NCI-H146 treated with DMSO at 0.1 percent for 48 hours (cell line): ENCODE measurements around the gene RIN3.
"Not testable (repeated sequence)": the region's sequence is repeated elsewhere in the genome, so short reads cannot be mapped to it uniquely, and the experiment has no call there.

Experiments used
- DNase-seq: peaks from one replicate; lab custom pipeline; 2025; ENCODE audit not compliant: unreplicated experiment; lab: John Stamatoyannopoulos, UW

RIN3 gene

DNA sequence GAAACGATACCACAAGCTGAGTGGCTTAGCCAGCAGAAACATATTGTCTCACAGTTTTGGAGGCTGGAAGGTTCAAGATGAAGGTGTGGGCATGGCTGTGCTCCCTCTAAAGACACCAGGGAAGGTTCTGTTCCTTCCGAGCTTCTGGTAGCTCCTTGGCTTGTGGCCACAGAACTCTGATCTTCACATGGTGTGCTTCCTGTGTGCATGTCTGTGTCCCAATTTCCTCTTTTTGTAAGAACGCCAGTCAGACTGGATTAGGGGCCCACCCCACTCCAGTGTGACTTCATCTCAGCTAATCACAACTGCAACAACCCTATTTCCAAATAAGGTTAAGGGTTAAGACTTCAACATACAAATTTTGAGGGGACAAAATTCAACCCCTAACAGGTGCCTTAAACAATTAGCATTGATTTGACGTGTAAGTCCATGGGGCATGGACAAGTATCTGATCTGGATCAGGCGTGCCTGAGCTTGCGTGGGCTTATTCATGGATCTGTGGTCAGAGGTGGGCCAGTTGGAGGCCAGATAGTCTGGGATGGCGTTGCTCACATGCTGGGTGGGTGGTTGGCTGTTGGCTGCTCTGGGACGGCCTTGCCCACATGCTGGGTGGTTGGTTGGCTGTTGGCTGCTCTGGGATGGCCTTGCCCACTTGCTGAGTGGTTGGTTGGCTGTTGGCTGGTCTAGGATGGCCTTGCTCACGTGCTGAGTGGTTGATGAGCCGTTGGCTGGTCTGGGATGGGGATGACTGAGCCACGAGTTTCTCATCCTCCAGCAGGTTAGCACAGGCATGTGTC is 146.4 kb downstream of the RIN3 start:
- DNase-seq, result no peak

DNA sequence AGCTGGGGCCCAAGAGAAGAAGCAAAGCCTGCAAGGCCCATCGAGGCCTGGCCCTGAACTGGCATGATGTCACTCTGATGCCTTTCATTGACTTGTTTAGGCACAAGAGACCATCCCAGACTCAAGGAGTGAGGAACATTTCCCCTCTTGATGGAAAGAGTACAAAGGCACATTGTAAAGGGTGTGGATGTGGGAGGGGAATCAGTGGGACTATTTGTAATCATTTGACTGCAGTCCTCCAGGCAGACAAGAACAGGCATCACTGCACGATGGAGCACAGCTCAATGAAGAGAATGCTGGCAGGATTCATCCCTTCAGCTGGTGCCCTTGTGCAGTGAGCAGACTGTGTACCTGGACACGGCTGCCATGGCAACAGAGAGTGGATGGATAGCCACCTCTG is 147.0 kb downstream of the RIN3 start:
- DNase-seq, result no peak

DNA sequence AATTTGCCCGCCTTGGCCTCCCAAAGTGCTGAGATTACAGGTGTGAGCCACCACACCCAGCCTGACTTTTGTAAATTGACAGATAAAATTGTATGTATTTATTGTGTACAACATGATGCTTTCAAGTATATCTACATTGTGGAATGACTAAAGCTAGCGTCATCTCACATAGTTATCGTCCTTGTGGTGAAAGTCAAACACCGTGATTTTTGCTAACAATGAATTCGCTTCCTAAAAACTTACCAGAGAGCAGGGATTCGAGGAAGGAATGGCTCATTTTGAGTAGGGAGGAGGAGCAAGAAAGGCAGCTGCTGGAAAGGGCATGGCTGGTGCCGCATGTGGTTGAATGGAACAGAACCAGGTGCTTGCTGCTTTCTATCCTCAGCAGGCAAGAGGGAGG is 149.5 kb downstream of the RIN3 start:
- no peak for DNase-seq

GRCh38 chr14:92665661-92666110 is 152.1 kb downstream of the RIN3 start:
- DNase-seq, result no peak

DNA sequence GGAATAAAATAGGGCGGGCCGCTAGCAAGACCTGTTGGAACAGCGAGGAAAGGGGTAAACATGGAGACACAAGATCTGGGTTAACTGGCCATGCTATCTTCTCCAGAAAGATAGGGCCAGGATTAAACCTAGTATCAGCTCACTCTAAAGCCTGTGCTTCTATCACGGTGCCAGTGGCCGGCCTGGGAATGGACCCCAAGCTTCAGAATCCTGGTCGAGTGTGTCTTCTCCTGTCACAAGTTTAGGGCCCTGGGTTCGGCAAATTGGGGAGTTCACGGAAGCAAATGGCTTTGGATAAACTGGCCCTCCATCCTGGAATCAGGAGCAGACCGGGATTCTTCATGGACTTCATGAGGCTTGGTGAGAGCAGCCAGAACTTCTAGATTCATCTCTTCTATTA is 152.7 kb downstream of the RIN3 start:
- DNase-seq, result no peak

DNA sequence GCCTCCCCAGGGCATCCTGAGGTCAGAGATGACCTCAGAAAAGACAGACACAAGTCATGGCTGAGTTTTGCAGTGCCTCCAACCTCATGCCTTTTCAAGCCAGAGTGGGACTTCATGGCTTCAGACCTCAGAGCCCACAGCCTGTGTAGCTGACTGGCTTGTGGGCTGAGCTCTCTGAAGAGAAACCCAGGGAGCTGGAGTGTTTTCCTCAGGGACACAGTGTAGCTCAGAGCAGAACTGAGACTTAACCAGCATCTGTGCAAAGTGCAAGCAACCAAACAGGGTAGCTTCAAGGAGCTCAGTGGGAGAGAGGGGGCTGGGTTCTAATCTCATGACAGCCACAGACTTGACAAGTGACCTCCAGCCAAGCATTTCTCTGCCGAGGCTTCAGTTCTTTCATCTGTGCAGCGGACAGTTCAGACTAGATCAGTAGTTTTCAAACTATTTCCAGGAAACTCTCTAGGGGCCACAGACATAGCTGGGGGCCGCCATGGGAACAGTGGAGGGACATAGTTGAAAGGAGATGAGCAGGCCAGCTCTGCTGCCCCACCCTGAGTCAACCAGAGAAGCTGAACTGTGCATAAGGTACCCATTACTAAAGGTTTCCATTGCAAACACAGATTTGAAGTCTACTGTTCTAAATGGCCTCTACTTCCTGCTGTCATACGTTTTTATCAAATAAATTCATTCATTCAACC is 154.8 kb downstream of the RIN3 start:
- DNase-seq, result no peak

- no peak for DNase-seq
Measured at GRCh38 chr14:92670160-92670559, 156.6 kb downstream of the RIN3 start.

DNA sequence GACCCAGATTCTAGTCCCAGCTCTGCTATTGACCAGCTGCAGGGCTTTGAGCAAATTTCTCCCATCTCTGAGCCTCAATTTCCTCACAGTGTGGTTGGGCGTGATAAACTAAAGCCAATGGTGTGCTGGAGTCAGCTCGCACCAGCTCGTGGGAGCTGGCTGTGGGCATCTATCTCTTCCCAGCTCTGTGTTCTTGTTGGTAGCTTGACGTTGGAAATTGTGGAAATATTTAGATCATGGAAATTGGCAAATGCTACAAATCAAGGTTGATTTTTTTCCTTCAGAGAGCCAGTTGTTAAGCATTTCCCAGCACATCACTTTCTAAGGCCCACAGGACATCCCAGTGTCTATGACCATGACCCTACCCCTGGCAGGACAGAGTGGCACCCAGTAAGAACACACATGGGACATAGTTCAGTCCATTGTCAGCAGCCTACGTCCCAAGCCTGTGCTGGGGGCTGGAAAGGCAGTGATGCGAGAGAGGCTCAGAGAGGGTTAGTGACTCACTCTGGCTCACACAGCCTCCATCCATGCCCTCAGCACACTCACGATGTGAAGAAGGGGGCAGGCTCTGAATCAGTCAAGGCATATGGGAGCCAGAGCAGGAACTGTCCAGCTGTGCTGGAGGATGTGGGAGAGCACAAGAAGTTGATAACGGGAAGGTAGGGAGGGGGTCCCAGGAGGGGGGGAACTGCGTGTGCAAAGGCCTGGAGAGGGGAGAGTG is 157.2 kb downstream of the RIN3 start:
- no peak for DNase-seq

- DNase-seq, result no peak
Measured at GRCh38 chr14:92673601-92674150, 160.1 kb downstream of the RIN3 start.

DNA sequence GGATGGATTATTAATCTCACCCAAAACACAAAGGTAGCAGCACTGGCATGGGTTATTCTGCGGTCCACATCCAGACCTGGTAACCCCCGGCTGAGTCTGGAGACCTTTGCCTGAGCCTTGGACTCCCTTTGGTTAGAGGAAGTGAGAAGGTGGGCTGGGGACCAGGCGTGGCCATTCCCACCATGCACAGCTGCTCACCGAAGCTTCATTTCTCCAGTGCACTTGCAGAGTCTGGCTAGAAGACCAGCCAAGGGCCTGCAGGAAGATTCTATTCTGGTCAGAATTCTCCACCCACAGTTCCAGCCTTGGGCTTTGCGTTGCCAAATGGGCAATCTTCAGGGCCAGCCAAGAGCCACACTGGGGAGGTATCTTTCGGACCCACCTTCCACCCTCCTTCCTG is 161.8 kb downstream of the RIN3 start:
- no peak for DNase-seq

GRCh38 chr14:92675976-92676375 is 162.4 kb downstream of the RIN3 start:
- DNase-seq, result no peak

DNA sequence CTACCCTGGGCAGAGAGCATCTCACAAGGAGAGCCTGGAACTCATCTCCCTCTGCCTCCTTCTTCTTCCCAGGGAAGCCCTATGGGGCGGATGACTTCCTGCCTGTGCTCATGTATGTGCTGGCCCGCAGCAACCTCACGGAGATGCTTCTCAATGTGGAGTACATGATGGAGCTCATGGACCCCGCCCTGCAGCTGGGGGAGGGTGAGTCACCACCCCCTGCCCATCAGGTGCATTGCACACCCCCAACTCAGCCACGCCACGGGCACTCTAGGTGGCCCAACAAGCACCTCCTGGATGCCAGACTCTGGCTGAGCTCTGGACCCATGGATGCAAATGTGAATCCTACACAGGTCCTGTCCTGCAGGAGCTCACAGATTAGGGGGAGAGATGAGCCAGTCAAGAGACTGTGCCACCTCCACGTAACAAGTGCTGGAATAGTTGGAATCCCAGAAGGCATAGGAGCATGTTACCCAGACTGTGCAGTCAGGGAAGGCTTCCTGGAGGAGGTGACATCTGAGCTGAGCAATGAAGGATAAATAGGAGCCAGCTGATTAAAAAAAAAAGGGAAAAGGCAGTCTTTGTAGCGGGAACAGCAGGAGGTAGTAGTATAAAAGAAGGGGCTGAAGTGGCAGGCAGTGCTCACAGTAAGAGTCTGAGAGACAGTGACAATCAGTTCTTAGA is 163.0 kb downstream of the RIN3 start:
- no peak for DNase-seq

GRCh38 chr14:92677087-92677668 is 163.6 kb downstream of the RIN3 start:
- DNase-seq, result no peak

- no peak for DNase-seq
Measured at GRCh38 chr14:92677955-92678354, 164.4 kb downstream of the RIN3 start.

- no peak for DNase-seq
Measured at GRCh38 chr14:92678766-92679165, 165.2 kb downstream of the RIN3 start.

GRCh38 chr14:92679246-92679645 is 165.7 kb downstream of the RIN3 start:
- no peak for DNase-seq

DNA sequence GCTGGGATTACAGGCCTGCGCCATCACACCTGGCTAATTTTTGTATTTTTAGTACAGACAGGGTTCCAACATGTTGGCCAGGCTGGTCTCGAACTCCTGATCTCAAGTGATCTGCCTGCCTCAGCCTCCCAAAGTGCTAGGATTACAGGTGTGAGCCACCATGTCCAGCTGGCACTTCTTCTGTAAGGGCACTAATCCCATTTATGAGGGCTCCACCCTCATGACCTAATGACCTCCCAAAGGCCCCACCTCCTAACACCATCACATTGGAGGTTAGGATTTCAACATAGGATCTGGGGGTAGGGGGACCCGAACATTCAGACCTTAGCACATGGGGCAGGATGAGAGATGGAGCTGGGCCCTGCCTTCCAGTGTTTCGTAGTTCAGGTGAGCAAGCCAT is 166.7 kb downstream of the RIN3 start:
- not testable (repeated sequence) for DNase-seq

DNA sequence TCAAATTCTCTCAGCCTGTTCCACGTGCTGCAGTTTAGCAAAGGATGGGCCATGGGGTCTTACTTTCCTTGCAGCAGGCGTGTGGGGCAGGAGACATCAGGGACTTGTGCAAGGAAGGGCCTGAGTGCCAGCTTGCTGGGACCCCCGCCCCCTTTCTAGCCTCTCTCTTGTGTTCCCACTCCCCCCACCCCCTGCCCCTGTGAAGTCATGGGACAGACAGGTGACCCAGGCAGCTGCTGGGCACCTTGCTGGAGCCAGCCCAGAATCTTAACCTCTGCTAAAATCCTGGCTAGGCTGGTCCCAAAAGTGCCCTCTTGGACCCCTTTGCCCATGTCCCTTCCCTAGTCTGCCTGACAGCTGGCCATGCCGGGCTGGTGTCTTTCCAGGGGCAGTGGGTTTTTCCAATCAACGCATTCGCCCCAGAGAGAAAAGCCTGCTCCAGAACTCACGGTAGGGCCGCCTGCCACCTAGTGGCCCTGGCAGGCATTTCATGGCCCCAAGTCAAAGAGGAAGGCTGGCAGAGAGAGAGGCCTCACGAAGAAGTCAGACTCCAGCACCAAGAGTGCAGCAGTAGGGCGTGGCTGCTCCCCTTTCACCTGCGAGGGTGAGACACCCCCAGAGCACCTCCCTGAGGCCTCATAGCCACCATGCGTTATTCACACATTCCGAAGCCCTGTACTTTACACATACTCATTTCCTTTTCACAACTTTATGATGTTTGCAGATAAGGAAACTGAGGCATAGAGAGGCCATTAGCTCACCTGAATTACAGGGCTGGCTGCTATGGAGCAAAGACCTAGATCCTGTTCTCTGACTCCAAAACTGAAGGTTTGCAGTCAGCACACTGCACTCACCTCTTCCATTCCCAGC is 167.4 kb downstream of the RIN3 start:
- peak; percentile 11 for DNase-seq

DNA sequence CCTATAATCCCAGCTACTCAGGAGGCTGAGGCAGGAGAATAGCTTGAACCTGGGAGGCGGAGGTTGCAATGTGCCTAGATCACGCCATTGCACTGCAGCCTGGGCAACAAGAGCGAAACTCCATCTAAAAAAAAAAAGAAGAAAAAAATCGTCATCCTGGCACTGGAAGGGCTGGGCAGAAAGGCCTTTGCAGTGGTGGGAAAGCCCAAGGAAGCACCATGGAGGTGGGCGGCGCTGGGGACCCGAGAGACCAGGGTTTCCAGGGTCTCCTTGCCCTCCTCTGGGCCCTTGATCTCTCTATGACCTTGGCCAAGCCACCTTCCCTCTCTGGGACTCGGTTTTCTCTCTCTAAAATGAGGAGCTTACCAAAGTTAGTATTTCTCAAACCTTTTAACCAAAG is 169.5 kb downstream of the RIN3 start:
- no peak for DNase-seq
